Forelimb muscle (tissue), 1 donor: ENCODE data around the gene NPIPB12. TPM values are rescaled to one million over a fixed set of nuclear protein-coding genes. Genes with fewer than 3 reads are reported as not detected.
"Not testable (repeated sequence)": the region's sequence is repeated elsewhere in the genome, so short reads cannot be mapped to it uniquely, and the experiment has no call there.

Source experiments
- DNase-seq: peaks from one replicate; pipeline ENCODE4 v3.0.0-alpha.2; 2013; ENCODE audit warnings: low read depth
- polyA plus RNA-seq: library from polyadenylated mRNA; unstranded; fragments of 120-200 nt; gene quantifications from one replicate; pipeline ENCODE4 v1.2.1, GENCODE V29; 2013; ENCODE audit not compliant: insufficient read length

NPIPB12 gene
- polyA plus RNA-seq, result 34.3 TPM

DNA sequence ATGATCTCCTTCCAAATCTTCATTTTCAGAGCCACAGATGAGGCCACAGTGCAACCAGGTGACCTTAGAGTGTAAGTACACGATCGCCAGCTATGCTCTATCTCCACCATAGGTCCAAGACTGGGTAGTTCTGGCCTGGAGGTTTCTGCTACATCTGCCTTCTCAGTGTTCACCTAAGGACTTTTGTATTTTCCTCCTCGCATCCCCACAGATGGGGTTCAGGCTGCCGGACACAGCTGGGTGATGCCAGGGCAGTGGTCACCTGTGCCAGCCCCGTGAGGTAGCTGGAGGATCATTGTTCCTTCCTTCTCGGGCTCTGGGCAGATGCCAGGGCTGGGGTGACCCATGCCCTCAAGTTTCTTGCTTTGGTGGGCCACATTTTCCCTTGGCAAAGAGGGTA lies at the start of gene NPIPB12:
NPIPB12 (minus strand) TSS at position 101 of the 400 bp plus-strand sequence.
- not testable (repeated sequence) for DNase-seq

DNA sequence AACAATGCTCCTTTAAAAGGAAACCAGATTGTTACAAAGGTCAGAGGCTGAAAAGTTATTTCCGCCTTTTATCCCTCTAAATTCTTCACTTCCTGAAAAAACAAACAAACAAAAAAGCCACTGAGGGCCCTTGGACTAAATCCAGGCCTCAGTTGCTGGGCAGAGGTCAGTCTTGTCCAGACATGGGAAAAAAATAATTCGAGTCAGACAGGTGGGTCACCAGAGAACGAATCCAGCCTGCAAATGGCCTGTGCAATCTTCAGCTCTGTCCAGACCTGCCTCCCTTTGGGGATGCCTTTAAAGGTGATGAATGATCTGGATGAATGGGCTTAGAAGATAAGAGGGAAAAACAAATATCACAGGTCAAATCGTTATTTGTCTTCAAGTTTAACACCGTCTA lies 15.3 kb upstream of the NPIPB12 start:
- DNase-seq, result not testable (repeated sequence)

- not testable (repeated sequence) for DNase-seq
These were observed 23.9 kb downstream of the NPIPB12 start for GRCh38 chr16:29482276-29482675.

- not testable (repeated sequence) for DNase-seq
These were observed 34.1 kb downstream of the NPIPB12 start for GRCh38 chr16:29472065-29472464.

- not testable (repeated sequence) for DNase-seq
These were observed 36.5 kb downstream of the NPIPB12 start for GRCh38 chr16:29469660-29470059.

GRCh38 chr16:29467654-29468366 lies 38.4 kb downstream of the NPIPB12 start:
- DNase-seq, result not testable (repeated sequence)

DNA sequence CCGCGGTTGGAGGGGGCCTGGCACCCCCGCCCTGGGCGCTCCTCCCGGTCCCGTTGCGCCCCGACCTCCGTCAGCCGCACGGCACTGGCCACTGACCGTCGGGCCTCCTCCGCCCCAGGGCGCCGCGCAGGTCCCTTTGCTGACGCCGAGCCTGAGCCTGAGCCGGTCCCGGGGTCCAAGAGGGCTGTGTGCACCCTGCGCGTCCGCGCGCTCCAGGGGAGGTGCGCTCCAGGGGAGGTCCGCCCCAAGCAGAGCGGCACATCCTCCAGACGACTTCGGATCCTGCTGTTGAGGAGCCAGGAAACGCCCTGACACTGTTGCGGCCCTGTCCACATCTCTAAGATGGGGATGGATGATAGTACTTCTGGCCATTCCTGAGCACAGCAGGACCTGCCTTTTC lies 39.3 kb downstream of the NPIPB12 start:
- not testable (repeated sequence) for DNase-seq

GRCh38 chr16:29465985-29466824 lies 40.0 kb downstream of the NPIPB12 start:
- DNase-seq, result not testable (repeated sequence)

DNA sequence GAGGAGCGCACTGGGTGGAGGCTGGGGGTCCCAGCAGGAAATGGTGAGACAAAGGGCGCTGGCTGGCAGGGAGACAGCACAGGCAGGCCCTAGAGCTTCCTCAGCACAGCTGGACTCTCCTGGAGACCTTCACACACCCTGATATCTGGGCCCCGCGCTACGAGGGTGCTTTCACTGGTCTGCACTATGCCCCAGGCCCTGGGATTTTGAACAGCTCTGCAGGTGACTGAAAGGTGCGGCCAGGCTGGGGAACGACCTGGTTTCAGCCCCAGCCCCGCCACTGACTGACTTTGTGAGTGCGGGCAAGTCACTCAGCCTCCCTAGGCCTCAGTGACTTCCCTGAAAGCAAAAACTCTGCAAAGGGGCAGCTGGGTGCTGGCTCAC lies 45.6 kb downstream of the NPIPB12 start:
- not testable (repeated sequence) for DNase-seq

DNA sequence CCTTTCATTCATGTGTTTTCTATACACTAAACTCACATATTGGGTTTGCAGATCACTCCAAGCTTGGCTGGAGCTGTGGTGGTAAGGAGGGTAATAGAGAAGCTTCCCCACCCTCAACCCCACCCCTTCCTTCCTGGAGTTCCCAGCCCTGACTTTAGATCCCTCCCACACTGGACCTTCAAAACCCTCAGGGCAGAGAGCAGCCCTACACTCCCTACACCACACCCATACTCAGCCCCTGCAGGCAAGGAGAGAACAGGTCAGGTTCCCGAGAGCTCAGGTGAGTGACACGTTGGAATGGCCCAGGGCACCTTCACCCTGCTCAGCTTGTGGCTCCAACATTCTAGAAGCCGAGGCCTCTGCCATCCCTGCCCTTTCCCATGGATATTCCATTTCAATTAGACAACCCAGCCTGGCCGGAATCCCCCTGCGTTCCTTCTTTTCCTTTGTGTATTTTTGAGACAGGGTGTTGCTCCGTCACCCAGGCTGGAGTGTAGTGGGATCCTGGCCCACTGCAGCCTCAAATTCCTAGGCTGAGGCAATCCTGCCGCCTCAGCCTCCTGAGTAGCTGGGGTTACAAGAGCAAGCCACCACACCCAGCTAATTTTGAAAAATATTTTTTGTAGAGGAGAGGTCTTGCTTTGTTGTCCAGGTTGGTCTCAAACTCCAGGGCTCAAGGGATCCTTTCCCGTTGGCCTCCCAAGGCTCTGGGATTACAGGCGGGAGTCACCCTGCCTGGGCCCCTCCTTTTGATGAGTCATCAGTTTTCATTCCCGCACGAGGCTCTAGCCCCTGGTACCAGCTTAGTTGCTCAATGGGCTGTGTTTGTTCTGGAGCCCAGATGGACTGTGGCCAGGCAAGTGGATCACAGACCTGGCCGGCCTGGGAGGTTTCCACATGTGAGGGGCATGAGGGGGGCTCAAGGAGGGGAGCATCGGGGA lies 46.2 kb downstream of the NPIPB12 start, which contains the start of gene SULT1A4:
SULT1A4 (plus strand) TSS at position 208 of the 941 bp plus-strand sequence. CDS start 1,473 bp downstream, outside the sequence.
- not testable (repeated sequence) for DNase-seq

DNA sequence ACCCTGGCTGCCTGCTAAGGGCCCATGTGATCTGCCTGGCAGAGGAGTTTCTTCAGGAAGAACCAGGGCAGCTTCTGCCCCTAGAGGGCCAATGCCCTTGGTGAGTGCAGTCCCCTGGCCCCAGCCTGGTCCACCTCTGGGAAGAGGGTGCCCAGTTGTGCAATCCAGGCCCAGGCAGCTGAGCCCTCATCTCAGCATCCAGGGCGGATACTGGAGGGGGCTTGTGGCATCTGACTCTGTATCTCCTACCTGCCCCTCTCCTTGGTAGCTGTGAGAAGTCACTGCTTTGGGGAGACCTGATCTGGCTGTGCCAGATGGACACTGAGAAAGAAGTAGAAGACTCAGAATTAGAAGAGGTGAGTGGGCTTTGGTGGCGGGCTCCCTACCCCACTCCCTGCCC lies 48.5 kb downstream of the NPIPB12 start:
- not testable (repeated sequence) for DNase-seq

GRCh38 chr16:29454828-29455227 lies 51.4 kb downstream of the NPIPB12 start:
- DNase-seq, result not testable (repeated sequence)

- DNase-seq, result not testable (repeated sequence)
These were observed 51.9 kb downstream of the NPIPB12 start, which contains the start of the genes BOLA2 and SLX1B for GRCh38 chr16:29454269-29454668. Gene BOLA2 (minus strand): TSS chr16:29454351. CDS start chr16:29454253, 98 bp downstream. Gene SLX1B (plus strand): TSS chr16:29454533.

GRCh38 chr16:29453754-29454153 lies 52.5 kb downstream of the NPIPB12 start:
- DNase-seq, result not testable (repeated sequence)

Other genes starting within 250 kb of the NPIPB12 start
- gene NPIPB11, start 99.7 kb downstream of the NPIPB12 start, polyA plus RNA-seq, result 1.7 TPM
- gene BOLA2, start 52.1 kb downstream of the NPIPB12 start, polyA plus RNA-seq, result 3.1 TPM
- 3.2 TPM for gene SLX1B, start 51.9 kb downstream of the NPIPB12 start, polyA plus RNA-seq
- 8.0 TPM for gene SULT1A4, start 46.5 kb downstream of the NPIPB12 start, polyA plus RNA-seq
- gene SPN, start 156.8 kb upstream of the NPIPB12 start, polyA plus RNA-seq, result 1.0 TPM
- gene QPRT, start 172.8 kb upstream of the NPIPB12 start, polyA plus RNA-seq, result 79.2 TPM
- 0.40 TPM for gene C16orf54, start 239.6 kb upstream of the NPIPB12 start, polyA plus RNA-seq